Measurements from ENCODE around the gene VSX1.

The VSX1 gene

DNA sequence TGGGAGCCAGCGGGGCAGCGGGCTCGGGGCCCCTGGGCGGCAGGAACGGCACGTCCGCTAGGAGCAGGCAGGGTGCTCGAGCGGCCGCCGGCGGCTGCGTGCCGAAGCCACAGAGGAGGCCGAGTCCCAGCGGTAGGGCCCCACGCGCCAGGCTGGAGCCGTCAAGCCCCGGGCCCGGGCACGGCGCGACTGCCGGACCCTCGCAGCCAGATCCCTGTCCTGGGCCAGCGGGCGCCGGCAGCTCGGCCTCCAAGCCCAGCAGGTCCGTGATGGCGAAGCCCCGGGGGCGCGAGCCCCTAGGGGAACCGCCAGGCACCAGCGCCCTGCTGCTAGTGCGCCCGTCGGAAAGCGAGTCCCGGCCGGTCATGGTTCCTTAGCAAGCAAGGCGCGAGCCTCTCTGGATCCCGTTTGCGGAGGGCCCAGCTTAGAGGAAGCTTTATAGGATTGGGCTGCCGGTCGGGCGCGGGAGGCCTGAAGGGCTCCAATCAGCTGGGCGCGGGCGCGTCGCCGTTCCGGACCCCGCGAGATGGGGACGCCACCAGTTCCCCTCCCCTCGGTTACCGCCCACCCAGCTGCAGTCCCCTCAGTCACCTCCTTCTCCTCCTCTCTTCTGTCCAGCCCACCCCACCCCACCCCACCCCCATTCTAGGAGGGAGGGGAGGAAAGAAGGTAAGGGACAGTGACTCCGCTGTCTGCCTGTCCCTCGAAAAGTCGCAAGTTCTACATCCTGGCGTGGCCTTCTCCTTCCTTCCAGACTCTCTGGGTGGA lies at the start of gene VSX1:
TSS of gene VSX1 (minus strand) at position 412 of the 768 bp plus-strand sequence. CDS start at position 367, 45 bp downstream.
- in situ Hi-C loops (cut with MboI; ENCODE audit: low sequenced_read_pairs): no loop called here

- in situ Hi-C loops (cut with MboI; ENCODE audit: low sequenced_read_pairs): no loop called here
These were observed 48.0 kb upstream of the VSX1 start for GRCh38 chr20:25129908-25130307.

DNA sequence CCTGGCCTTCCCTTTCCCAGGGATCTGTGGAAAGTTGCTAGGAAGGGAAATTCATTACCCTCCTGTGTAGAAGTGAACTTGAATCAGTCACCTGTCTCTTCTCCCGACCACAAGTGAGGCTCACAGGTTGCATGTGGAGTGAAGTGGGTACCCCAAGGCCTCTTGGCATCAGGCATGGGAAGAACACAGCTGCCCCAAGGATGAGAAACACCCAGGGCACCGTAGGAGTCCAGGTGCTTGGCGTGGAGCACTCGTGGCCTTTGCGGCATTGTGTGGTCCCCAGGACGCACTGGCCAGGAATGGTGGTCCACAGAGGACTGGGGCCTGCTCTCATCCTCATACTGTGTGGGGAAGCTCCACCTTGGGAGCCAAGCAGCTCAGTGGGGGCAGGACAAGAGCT lies 47.5 kb upstream of the VSX1 start:
- in situ Hi-C loops (cut with MboI; ENCODE audit: low sequenced_read_pairs): no loop called here

DNA sequence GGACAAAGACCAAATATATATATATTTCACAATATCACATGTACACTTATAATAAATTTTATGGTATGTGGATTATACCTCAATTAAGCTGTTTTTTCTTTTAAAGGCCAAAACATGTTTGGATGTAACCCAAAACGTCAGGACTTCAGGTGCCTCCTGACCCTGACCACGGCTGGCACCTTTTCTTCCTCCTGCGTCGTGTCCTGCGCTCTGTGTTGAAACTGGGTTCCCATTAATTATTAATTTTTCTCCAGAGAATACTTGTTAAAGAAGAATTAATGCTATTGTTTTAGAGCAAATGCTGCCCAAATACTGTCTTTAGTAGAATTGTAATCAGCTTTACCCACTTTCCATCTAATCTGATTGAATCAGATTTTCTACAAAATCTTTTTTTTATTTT lies 46.7 kb upstream of the VSX1 start:
- in situ Hi-C loops (cut with MboI; ENCODE audit: low sequenced_read_pairs): no loop called here

GRCh38 chr20:25127761-25128537 lies 46.0 kb upstream of the VSX1 start:
- in situ Hi-C loops (cut with MboI; ENCODE audit: low sequenced_read_pairs): no loop called here

GRCh38 chr20:25126204-25127029 lies 44.5 kb upstream of the VSX1 start:
- in situ Hi-C loops (cut with MboI; ENCODE audit: low sequenced_read_pairs): no loop called here

- in situ Hi-C loops (cut with MboI; ENCODE audit: low sequenced_read_pairs): no loop called here
These were observed 43.7 kb upstream of the VSX1 start for GRCh38 chr20:25125636-25126035.

- in situ Hi-C loops (cut with MboI; ENCODE audit: low sequenced_read_pairs): no loop called here
These were observed 39.0 kb upstream of the VSX1 start for GRCh38 chr20:25120920-25121319.

DNA sequence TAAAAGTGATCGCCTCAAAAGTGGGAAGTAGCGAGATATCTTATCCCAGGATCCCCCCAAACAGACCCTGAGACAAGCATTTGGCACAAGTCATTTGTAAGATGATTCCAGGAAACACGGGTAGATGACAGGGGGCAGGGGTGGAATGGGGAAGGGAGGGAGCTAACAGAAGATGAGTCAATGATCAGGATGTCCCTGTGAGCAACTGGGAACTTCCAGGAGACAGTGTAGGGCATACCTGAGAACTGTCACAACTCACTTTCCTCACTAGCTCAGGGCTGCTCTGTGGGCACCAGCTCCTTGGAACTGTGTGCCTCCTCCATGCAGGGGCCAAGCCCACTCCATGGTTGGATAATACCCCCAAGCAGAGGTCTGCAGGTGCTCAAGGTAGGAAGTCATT lies 38.5 kb upstream of the VSX1 start:
- in situ Hi-C loops (cut with MboI; ENCODE audit: low sequenced_read_pairs): no loop called here

- in situ Hi-C loops (cut with MboI; ENCODE audit: low sequenced_read_pairs): no loop called here
These were observed 36.6 kb upstream of the VSX1 start for GRCh38 chr20:25118529-25118928.

DNA sequence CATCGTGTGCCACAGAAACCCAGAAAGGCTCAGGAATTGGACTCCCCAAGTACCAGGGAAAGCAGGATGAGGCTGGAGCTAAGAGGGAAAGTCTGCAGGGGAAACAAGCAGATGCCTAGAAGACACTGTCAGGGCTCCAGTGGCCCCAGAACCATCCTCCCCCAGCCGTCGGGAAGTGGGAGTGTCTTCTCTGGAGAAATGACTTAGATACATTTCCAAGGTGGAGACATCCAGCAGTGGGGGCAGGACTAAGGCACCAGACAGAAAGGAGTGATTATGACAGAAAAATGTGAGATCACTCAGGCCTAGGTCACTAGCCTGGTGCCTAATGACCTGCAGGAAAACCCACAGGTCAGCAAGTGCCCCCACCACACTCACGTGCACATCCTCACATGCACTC lies 36.0 kb upstream of the VSX1 start:
- in situ Hi-C loops (cut with MboI; ENCODE audit: low sequenced_read_pairs): no loop called here

DNA sequence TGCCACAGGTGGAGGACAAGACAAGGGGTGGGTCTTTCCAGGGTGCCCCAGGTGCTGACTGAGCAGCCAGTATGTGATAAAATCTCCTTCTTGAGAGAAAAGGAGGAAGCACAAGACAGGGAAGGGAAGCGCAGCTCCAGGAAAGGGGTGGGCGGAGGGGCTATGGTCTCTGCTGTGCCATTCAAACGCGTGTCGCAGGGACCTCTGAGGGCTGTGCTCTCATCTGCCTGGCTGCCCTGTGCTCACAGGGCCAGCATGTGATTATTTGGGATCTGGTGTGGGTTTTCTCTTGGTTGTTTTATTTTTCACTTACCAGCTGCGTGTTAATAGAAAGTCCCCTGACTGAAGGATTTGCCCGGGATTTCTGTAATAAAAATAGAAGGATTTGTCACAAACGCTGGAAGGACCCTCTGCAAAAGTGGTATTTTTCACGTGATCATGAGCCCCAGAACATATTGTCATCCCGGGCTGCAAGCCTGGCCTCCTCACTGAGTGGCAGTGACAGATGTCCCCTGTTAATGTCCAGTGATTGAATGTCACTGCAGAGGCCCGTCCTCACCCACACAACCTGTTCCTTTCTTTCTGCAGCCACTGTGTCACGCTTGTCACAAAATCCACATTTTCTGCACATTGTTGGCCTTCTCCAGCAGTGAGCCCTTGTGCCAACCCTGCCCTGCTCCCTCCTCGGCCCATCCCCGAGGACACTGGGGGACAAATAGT lies 35.0 kb upstream of the VSX1 start:
- in situ Hi-C loops (cut with MboI; ENCODE audit: low sequenced_read_pairs): no loop called here

GRCh38 chr20:25103526-25103925 lies 21.6 kb upstream of the VSX1 start:
- in situ Hi-C loops (cut with MboI; ENCODE audit: low sequenced_read_pairs): no loop called here

GRCh38 chr20:25100914-25101313 lies 19.0 kb upstream of the VSX1 start:
- in situ Hi-C loops (cut with MboI; ENCODE audit: low sequenced_read_pairs): no loop called here

DNA sequence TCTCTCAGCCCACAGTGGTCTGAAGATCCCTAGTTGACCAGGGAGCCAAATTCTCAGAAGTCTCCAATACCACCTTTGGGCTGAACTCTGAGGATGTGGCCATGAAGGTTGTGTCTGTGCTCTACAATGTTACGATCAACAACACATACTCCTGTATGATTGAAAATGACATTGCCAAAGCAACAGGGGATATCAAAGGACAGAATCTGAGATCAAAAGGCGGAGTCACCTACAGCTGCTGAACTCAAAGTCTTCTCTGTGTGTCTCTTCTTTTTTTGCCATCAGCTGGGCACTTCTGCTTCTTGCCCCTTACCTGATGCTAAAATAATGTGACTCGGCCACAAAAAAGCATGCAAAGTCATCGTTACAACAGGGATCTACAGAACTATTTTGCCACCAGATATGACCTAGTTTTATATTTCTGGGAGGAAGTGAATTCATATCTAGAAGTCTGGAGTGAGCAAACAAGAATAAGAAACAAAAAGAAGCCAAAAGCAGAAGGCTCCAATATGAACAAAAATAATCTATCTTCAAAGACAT lies 17.7 kb upstream of the VSX1 start:
- in situ Hi-C loops (cut with MboI; ENCODE audit: low sequenced_read_pairs): no loop called here

DNA sequence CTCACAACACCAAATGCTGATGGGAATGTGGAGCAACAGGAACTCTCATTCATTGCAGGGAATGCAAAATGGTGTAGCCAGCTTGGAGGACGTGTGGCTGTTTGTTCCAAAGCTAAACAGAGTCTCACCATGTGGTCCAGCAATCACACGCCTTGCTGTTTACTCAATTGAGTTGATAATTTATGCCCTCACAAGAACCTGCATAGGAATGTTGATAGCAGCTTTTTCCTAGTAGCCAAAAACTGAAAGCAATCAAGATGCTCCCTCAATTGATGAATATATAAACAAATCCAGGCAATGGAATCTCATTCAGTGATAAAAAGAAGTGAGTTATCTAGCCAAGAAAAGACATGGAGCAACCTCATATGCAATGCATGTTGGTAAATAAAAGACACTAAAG lies 15.6 kb upstream of the VSX1 start:
- in situ Hi-C loops (cut with MboI; ENCODE audit: low sequenced_read_pairs): no loop called here

DNA sequence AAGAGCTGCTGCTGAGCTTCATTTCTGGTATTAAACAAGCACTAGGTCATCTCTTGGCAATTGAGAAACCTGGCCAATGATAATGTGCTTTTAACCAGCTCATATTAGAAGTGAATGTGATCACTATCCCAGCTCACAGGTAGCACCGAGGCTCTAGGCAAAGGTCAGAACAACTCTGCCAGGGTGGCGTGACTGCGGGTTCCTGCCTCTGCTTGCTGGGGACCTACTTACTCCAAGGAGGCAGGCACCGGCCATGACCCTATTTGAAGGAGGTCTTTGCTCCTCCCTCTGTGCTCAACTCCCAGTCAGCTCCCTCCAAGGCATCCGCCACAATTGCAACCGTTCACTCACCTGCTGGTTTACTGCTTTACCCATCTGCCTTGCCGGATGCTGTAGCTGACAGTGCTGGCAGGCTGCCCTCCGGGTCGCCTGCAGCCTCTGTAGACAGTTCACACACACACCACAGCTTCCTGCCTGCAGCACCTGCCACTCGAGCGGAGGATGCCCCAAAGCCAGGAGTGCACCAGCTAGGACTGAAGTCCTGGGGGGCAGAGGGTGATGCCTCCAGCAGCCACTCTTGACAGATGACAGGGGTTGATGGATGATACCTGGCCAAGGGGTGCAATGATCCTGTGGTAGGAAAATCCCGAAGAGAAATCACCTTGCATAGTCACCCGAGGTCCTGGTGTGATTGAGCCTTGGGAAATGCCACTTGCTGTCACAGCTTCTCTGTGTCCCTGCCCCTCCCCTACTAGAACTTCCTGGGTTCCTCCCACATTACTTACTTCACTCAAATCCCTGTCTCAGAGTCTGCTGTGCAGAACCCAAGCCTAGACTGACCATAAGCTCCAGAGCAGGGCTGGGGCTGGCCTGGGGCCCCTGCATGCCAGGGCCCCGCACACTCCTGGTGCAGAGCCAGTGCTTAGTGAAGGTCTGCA lies 8.8 kb upstream of the VSX1 start:
- in situ Hi-C loops (cut with MboI; ENCODE audit: low sequenced_read_pairs): no loop called here

DNA sequence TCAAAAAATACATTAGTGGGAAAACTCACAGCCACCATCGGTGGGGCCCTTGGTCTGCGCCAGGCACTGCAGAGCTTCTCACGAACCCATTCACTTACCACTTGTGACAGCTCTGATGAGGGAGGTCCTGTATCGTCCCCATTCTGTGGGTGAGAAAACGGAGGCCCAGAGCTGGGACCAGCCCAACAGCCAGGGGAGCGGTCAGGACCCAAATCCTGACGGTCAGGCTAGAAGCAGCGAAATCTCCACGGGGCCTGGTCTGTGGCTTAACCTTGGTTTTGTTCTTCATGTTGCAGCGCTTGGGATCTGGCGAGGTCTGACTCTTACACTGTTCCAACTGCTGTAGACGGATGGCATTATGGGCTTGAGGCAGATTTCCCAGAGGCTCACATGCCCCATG lies 7.7 kb upstream of the VSX1 start:
- in situ Hi-C loops (cut with MboI; ENCODE audit: low sequenced_read_pairs): no loop called here

GRCh38 chr20:25089096-25089495 lies 7.2 kb upstream of the VSX1 start:
- in situ Hi-C loops (cut with MboI; ENCODE audit: low sequenced_read_pairs): no loop called here

Measured in hTERT RPE-1 (cell line).